Erythroblast (primary cell): ENCODE results near the gene POLDIP3.
"Not testable (repeated sequence)": the region's sequence is repeated elsewhere in the genome, so short reads cannot be mapped to it uniquely, and the experiment has no call there.

Experiments
- GATA1 ChIP-seq: IDR thresholded peaks from 2 replicates; pipeline ENCODE4 v1.6.1; 2011; ENCODE audit warnings: low read depth, mild to moderate bottlenecking, control low read depth, low read length, moderate library complexity
- POLR2A ChIP-seq: IDR thresholded peaks from 2 replicates; pipeline ENCODE4 v1.6.1; 2011; ENCODE audit warnings: mild to moderate bottlenecking, low read length

DNA sequence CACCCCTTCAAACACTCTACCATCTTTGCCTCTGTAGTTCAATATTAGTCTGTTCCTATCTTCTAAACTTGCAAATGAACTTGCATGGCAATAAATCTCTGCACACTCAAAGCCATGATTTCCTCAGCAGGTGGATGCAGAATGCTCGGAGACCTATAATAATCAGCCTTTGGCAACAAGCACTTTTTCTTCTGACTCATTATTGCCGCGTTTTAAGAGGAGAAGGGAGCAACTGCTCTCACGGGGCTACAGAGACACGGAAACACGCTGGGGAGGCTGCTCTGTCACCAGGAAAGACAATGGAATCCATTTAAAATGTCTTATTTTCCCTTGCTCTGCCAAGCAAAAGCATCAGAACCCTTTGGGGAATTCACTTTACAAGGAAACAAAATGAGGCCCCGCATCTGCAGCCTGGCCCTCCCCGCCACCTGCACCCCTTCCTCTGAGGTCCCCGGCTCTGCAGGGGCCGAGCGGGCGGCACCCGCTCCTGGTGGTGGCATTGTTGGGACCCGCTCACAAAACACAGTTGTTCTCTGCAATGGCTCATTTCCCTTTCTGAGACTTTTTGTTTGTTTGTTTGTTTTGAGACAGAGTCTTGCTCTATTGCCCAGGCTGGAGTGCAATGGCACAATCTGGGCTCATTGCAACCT lies 79.5 kb downstream of the POLDIP3 start:
- TF ChIP-seq POLR2A, GATA1: not testable (repeated sequence)
